ENCODE results near the gene FLNA.
A peak's percentile ranks its signal among the peaks of the same experiment; 100 is the strongest.

The FLNA gene

DNA sequence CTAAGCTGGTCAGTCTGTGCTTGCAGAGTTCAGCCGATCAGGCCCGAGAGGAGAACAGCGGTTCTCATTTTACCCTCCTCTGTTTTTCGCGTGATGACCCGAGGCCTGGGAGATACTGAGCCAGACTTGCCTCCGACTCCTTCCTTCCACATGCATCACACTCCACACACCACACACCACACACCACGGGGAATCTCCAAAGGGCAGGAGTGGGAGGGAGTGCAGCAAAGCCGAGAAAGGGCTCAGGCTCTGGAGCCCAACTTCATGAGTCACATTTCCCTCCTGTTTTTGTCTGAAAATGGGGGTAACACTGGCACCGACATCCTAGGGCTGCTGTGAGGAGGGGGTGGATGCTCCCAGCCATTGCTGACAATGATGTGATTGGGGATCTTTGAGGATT, 39.9 kb downstream of the FLNA start:
- in situ Hi-C loops (cut with HindIII; ENCODE audit: low pct_unique_long_range_greater_than_20kb, low sequenced_read_pairs): no loop called here
- no peak for DNase-seq (ENCODE audit: low read depth in 1 of 2, low spot score in 1 of 2)
- TF ChIP-seq JUND (IDR thresholded peaks at IDR 0.05; ENCODE audit: low read depth): no peak

DNA sequence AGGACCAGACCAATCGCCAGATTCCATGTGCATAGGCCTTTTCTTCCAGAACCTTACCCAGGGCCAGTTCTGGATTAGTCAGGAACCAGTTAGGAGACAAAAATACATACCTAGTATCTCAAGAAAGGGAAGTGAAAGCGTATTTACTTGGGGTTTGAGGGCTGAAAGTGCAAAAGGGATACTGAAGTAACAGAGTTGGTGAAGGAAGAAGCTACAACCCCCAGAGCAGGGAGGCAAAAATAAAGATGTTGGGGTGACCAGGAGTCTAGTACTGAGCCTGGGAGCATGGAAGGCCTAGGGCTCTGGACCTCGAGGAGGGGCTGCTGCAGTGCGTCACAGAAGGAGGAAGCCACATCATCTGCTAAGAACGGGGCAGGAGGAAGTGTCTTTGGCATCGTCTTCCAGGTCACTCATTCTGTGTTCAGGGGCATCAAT, 40.6 kb downstream of the FLNA start:
- TF ChIP-seq JUND (IDR thresholded peaks at IDR 0.05; ENCODE audit: low read depth): no peak
- in situ Hi-C loops (cut with HindIII; ENCODE audit: low pct_unique_long_range_greater_than_20kb, low sequenced_read_pairs): no loop called here
- no peak for DNase-seq (ENCODE audit: low read depth in 1 of 2, low spot score in 1 of 2)

DNA sequence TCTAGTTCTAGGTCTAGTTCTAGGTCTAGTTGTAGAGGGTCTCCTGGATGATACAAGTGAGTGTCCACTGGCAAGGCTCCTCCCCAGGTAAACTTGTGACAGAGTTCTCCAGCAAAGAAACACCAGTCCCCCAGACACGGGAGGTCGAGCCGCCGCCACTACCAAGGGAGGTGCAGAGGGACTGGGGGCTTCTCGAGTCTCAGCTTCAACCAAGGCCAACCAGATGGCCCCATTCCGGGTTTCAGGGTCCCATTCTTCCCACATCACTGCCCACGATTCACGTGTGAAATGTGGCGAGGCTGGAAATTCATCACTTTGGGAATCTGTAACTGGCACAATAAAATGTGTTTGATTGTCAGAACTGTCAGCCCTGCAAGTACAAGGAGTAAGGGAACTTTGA, 41.3 kb downstream of the FLNA start:
- no peak for TF ChIP-seq JUND (IDR thresholded peaks at IDR 0.05; ENCODE audit: low read depth)
- no peak for DNase-seq (ENCODE audit: low read depth in 1 of 2, low spot score in 1 of 2)

DNA sequence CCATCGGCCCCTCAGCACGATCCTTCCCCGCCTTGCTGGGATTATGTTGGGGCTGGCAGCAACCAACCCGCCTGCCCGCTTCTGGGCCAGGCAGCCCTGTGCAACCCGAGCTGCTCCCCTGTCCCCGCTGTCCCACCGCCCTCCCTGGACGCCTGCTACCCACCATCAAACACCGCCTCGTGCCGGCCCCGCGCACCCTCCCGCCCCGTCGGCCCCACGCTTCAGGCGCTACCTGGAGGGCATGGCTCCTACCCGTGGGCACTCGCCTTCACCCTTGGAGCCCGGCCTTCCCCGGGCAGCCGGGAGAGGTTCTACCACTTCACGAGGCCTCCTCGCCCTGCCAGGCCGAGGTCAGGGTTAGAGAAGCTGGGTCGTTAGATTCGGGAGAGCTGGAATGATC, 41.9 kb downstream of the FLNA start:
- in situ Hi-C loops (cut with HindIII; ENCODE audit: low pct_unique_long_range_greater_than_20kb, low sequenced_read_pairs): no loop called here
- TF ChIP-seq JUND (IDR thresholded peaks at IDR 0.05; ENCODE audit: low read depth): no peak
- no peak for DNase-seq (ENCODE audit: low read depth in 1 of 2, low spot score in 1 of 2)

More for the DNA sequence above, 41.3 kb downstream of the FLNA start:
- in situ Hi-C loops (cut with HindIII; ENCODE audit: low pct_unique_long_range_greater_than_20kb, low sequenced_read_pairs): no loop called here

DNA sequence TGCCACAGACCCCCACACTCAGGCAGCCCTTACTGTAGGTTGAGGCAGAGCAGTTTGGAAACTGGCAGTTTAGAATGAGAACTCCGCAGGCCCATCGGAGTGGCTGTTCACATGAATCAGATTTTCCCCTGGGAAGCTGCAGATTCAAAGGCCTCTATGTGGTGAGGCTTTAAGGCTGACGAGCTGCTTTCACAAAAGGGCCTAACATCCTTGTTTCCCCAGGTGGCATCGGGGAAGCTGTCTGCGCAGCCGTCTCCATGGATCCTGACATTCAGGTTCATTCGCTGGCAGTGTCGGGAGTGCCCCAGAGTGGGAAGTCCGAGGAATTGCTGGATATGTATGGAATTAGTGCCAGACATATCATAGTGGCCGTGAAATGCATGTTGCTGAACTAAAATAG, 45.1 kb downstream of the FLNA start:
- no peak for TF ChIP-seq JUND (IDR thresholded peaks at IDR 0.05; ENCODE audit: low read depth)
- in situ Hi-C loops (cut with HindIII; ENCODE audit: low pct_unique_long_range_greater_than_20kb, low sequenced_read_pairs): no loop called here
- DNase-seq (ENCODE audit: low read depth in 1 of 2, low spot score in 1 of 2): no peak

DNA sequence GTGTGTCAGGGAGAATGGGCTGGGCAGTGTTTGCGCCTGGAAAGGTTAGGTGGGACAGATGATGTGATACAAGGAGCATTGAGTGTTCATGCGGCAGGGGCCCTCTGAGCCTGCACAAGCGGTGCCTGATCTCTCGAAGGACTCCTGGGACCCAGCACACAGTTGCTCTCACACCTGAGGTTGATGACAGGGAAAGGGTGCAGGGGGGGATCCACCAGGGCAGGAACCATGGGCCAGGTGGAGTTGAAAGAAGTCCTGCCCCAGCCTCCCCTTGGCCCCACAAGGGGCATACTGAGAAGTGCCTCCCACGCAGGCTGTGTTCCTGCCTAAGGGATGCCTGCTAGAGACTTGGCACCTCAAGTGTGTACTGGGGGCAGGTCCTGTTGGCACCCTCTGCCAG, 45.8 kb downstream of the FLNA start:
- in situ Hi-C loops (cut with HindIII; ENCODE audit: low pct_unique_long_range_greater_than_20kb, low sequenced_read_pairs): no loop called here
- no peak for TF ChIP-seq JUND (IDR thresholded peaks at IDR 0.05; ENCODE audit: low read depth)
- no peak for DNase-seq (ENCODE audit: low read depth in 1 of 2, low spot score in 1 of 2)

DNA sequence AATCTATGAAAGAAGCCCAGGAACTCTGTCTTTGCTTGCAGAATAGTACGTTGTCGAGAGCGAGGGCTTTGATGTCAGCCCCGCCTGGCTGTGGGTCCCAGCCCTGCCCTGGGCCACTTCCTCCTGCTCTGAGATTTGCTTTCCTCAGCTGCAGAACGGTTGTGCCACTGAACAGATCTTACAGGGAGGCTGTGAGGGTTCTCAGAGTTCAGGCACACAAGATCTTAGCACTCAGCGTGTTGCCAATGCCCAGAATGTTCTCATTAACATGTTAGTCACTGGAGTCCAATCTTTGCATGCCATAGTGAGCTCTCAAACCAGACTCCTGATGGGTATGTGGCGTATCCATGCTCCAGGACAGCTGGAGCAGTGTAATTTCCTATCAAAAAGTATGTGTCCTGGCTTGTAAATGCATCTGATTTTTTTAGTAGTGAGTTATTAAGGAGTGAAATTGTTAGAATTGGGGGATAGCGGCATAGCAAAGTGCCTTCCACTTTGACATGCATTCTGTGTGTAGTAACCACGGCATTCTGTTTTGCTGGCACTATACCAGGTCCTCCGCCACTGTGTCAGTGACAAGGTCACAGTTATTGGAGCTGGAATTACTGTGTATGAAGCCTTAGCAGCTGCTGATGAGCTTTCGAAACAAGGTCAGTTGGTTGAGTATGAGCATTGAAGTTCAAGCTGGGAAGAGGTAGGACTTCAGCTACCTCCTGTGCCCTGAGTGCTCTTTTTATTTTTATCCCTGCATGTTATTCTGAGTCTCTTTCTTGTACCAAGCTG, 47.2 kb downstream of the FLNA start:
- DNase-seq (ENCODE audit: low read depth in 1 of 2, low spot score in 1 of 2): no peak
- in situ Hi-C loops (cut with HindIII; ENCODE audit: low pct_unique_long_range_greater_than_20kb, low sequenced_read_pairs): no loop called here
- no peak for TF ChIP-seq JUND (IDR thresholded peaks at IDR 0.05; ENCODE audit: low read depth)

DNA sequence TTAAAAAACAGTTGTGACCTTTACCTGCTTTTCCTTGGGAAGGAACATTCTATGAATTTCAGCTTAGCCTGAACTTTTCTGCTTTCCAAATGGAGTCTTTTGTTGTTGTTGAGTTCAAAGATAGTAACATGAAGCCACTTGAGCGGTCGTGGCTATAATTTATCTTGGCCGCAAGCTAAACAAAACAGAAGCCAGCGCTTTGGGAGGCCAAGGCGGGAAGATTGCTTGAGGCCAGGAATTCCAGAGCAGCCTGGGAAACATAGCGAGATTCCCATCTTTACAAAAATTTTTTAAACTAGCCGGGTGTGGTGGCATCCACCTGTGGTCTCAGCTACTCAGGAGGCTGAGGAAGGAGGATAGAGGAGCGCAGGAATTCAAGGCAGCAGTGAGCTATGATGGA, 48.9 kb downstream of the FLNA start:
- in situ Hi-C loops (cut with HindIII; ENCODE audit: low pct_unique_long_range_greater_than_20kb, low sequenced_read_pairs): no loop called here

DNA sequence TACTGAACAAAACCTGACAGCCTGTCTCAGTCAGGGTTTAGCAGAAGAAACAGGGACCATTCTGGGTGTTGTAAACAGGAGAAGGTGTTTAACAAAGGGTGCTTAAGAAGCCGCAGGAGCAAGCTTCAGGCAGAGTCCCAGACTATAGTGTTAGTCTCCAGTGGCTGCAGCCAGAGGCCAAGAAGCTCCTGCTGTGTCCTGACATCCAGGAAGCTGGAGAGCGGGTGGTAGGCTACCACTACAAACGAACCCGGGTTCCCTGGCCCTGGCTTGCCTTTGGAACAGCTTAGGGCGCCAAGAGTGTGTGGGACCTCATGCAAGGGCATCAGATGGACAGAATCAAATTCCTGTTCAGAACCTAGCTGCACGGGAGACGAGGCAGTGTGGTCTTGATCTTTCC, 50.9 kb downstream of the FLNA start:
- no peak for TF ChIP-seq JUND (IDR thresholded peaks at IDR 0.05; ENCODE audit: low read depth)
- DNase-seq (ENCODE audit: low read depth in 1 of 2, low spot score in 1 of 2): no peak
- in situ Hi-C loops (cut with HindIII; ENCODE audit: low pct_unique_long_range_greater_than_20kb, low sequenced_read_pairs): no loop called here

More for the DNA sequence above, 48.9 kb downstream of the FLNA start:
- peak in 1 of 2 experiments; percentile 20 for DNase-seq (ENCODE audit: low read depth in 1 of 2, low spot score in 1 of 2)
- no peak for TF ChIP-seq JUND (IDR thresholded peaks at IDR 0.05; ENCODE audit: low read depth)

DNA sequence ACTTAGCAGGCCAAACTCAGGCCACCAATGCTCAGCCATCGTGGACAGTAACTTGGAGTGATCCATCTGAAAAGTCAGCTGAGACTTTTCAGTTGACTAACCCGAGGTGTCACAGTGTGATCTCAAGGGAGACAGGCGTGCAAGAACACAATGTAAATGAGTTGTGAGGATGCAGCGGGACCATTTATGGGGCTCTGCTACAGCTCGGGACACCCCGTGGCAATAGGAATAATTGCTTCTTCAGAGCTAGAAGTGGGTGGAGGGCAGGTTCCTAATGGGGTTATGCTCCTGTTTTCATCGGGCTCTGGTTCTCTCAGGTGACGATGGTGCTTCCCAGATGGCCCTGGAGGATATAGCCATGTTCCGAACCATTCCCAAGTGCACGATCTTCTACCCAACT, 51.5 kb downstream of the FLNA start:
- in situ Hi-C loops (cut with HindIII; ENCODE audit: low pct_unique_long_range_greater_than_20kb, low sequenced_read_pairs): no loop called here
- no peak for DNase-seq (ENCODE audit: low read depth in 1 of 2, low spot score in 1 of 2)
- no peak for TF ChIP-seq JUND (IDR thresholded peaks at IDR 0.05; ENCODE audit: low read depth)

DNA sequence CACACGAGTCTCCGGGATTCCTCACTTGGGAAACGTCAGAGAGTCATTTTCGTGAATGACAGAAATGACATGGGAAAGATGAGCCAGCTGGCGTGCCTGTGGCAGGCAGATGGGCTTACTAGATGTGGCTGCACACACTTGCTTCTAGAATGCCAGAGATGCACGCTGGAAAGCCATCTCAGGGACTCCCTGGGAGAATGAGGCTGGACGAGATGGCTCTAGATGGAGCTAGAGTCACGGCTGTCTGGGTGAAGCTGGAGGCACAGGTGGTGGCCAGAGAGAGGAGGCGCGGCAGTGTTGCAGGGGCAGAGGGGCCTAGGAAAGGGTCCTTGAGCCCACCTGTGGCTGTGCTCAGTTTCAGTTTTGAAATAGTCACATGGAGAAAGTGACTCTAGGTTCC, 52.8 kb downstream of the FLNA start:
- in situ Hi-C loops (cut with HindIII; ENCODE audit: low pct_unique_long_range_greater_than_20kb, low sequenced_read_pairs): no loop called here
- TF ChIP-seq JUND (IDR thresholded peaks at IDR 0.05; ENCODE audit: low read depth): no peak
- peak; percentile 15 to 57 for DNase-seq (ENCODE audit: low read depth in 1 of 2, low spot score in 1 of 2)

DNA sequence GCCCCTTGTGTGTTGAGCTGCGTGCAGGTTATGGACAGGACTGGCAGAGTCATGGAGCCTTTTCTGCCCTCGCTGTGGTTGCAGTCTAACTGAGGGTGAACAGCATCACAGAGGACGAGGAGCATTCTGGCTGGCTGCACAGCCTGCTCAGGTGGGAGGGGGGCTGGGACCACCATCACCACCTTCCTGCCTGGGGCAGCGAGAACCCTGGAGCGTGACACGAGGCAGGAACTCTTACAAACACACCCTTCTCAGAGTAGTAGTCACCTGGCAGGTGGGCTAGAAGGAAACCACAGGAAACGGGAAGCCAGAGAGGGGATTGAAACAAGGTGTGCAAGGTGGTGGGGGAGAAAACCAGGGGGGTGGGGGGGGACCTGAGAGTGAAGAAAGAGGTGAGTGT, 53.3 kb downstream of the FLNA start:
- in situ Hi-C loops (cut with HindIII; ENCODE audit: low pct_unique_long_range_greater_than_20kb, low sequenced_read_pairs): no loop called here
- TF ChIP-seq JUND (IDR thresholded peaks at IDR 0.05; ENCODE audit: low read depth): no peak
- DNase-seq (ENCODE audit: low read depth in 1 of 2, low spot score in 1 of 2): no peak

DNA sequence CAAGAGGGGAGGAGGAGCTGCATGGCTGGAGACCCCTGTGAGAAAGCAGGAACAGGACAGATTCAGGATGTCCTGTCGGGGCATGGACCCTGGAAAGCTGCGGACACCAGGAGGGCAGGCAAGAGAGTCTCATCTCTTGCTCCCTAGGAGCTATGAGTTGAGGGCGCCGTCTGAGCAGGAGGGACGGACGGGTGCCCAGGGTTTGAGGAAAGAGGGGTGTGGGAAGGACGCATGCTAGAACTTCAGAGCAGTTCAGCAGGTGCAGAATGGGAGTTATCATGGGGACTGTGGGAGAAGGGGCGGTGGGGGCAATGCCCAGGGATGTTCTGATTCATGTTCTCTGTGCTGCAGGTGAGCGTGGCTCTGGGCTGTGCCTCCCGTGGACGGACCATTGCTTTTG, 54.0 kb downstream of the FLNA start:
- no peak for DNase-seq (ENCODE audit: low read depth in 1 of 2, low spot score in 1 of 2)
- in situ Hi-C loops (cut with HindIII; ENCODE audit: low pct_unique_long_range_greater_than_20kb, low sequenced_read_pairs): no loop called here
- TF ChIP-seq JUND (IDR thresholded peaks at IDR 0.05; ENCODE audit: low read depth): no peak

All from T47D (cell line).